CD8-positive, alpha-beta memory T cell (primary cell): Measurements from ENCODE around the gene STUB1. TPM values are rescaled to one million over a fixed set of nuclear protein-coding genes. Genes with fewer than 3 reads are reported as not detected.

Source experiments
- CTCF ChIA-PET: fragments of 350-600 bp; sonication (Branson Sonifier 250); formaldehyde crosslinking; loops from one replicate; lab custom pipeline; 2021; ENCODE audit warnings: antibody characterized with exemption; lab: Charles Lee
- POLR2A ChIA-PET: fragments of 350-600 bp; sonication (Branson Sonifier 250); formaldehyde crosslinking; loops from one replicate; lab custom pipeline; 2021; ENCODE audit warnings: antibody characterized with exemption; lab: Charles Lee
- DNase-seq, 5 donors: peaks; one replicate each; pipeline versions ENCODE4 v3.0.0 to v3.0.0-alpha.2; 2020 to 2022; ENCODE audit warnings: mixed read lengths in 1 of 5
- H3K27ac ChIP-seq: one replicate; pipeline ENCODE4 v1.7.0; 2013; ENCODE audit warnings: low read depth, mild to moderate bottlenecking, low read length, moderate library complexity
- H3K27me3 ChIP-seq: 2 replicates; pipeline ENCODE4 v1.7.0; 2013; ENCODE audit warnings: low read length, mild to moderate bottlenecking; ENCODE audit not compliant: insufficient read depth, poor library complexity, severe bottlenecking
- H3K36me3 ChIP-seq: 2 replicates; pipeline ENCODE4 v1.7.0; 2013; ENCODE audit warnings: mild to moderate bottlenecking, low read length, moderate library complexity; ENCODE audit not compliant: insufficient read depth
- H3K4me1 ChIP-seq: 2 replicates; pipeline ENCODE4 v1.7.0; 2013; ENCODE audit warnings: mild to moderate bottlenecking, low read length, moderate library complexity; ENCODE audit not compliant: insufficient read depth
- H3K4me3 ChIP-seq: 2 replicates; pipeline ENCODE4 v1.7.0; 2013; ENCODE audit warnings: mild to moderate bottlenecking, low read length
- H3K9me3 ChIP-seq: 2 replicates; pipeline ENCODE4 v1.7.0; 2013; ENCODE audit warnings: mild to moderate bottlenecking, low read length
- H3K27ac Mint-ChIP-seq, 8 donors: one replicate each; pipeline ENCODE4 v1.8.0; 2020 to 2021; ENCODE audit warnings: mixed read lengths in 8 of 8, mild to moderate bottlenecking in 6 of 8, inconsistent platforms in 3 of 8, moderate library complexity in 3 of 8
- H3K27me3 Mint-ChIP-seq, 2 donors: one replicate each; pipeline ENCODE4 v1.8.0; 2020 to 2021; ENCODE audit warnings: mixed read lengths in 2 of 2, mild to moderate bottlenecking in 1 of 2, moderate library complexity in 1 of 2
- H3K36me3 Mint-ChIP-seq, 3 donors: one replicate each; pipeline ENCODE4 v1.8.0; 2020 to 2021; ENCODE audit warnings: mixed read lengths in 3 of 3, inconsistent platforms in 1 of 3, mild to moderate bottlenecking in 1 of 3
- H3K4me1 Mint-ChIP-seq, 3 donors: one replicate each; pipeline ENCODE4 v1.8.0; 2020 to 2021; ENCODE audit warnings: mixed read lengths in 3 of 3, inconsistent platforms in 1 of 3, mild to moderate bottlenecking in 1 of 3
- H3K4me3 Mint-ChIP-seq, 7 donors: one replicate each; pipeline ENCODE4 v1.8.0; 2020 to 2021; ENCODE audit warnings: mixed read lengths in 7 of 7, mild to moderate bottlenecking in 6 of 7, moderate library complexity in 4 of 7, inconsistent platforms in 2 of 7
- H3K9me3 Mint-ChIP-seq, 5 donors: one replicate each; pipeline ENCODE4 v1.8.0; 2020 to 2022; ENCODE audit warnings: mixed read lengths in 5 of 5, mild to moderate bottlenecking in 3 of 5, moderate library complexity in 2 of 5, inconsistent platforms in 1 of 5
- polyA plus RNA-seq: library from polyadenylated mRNA; unstranded; fragments of 300-500 nt; fragmentation: Illumina TruSeq; gene quantifications from one replicate; pipeline ENCODE4 v1.2.3, GENCODE V29; 2021
- total RNA-seq, 2 experiments: library from RNA; stranded (reverse); gene quantifications; one replicate each; pipeline ENCODE4 v1.2.3, GENCODE V29; 2021

Gene STUB1
- total and polyA plus RNA-seq, 3 experiments from 2014 or later = 111 to 161 (median 124) TPM

DNA sequence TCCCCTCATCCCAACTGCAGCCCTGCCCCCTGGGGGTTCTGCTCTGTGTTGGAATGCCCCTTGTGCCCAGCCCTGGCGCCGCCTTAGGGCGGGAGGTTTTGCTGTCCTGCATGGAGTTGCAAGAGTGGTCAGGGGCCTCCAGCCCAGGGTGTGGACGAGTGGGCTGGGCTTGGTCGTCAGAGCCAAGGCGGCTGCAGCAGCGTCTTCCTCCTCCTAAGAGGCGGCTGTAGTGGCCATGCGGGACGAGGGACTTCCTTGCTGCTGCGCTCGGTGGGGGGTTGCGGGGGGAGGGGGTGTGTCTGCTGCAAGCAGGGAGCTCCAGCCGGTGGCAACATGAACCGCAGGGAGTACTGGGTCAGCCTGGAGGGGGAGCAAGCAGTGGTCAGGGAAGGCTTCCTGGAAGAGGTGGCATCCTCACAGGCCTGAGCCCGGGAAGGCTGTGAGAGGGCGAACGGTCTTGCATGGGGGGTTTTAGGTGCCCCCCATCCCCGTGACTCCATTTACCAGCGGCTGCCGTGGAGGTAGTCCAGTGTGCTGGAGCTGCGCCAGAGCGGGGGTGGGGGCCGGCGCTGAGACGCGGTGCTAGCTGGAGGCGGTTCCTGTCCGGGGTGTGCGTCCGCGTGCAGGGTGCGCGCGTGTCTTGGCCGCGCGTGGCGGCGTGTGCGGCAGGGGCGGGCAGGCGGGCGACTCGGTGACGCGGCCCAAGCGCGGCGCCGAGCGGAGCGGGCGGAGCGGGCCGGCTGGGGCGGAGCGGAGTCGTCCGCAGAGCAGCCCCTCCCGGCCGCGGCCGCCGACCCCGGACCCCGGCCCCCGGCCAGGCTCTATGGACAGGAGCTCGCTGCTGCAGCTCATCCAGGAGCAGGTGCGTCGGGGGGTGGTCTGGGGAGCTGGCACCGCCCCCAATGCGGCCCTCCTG, 5.0 kb upstream of the STUB1 start, which contains the start of gene RHBDL1:
TSS of gene RHBDL1 (plus strand) at position 704 of the 916 bp plus-strand sequence. CDS start at position 824, 120 bp downstream.
- Mint-ChIP-seq H3K4me1 (peaks cover 5 to 20% (median 6%) of the 10 kb centered on the region in 3 donors), H3K4me3 (peak within 1 kb of the TSS in 5 of 7 donors; percentile 15 to 40 (median 27)), H3K27me3 (peaks cover 0 to 6% of the 10 kb centered on the region in 2 donors), H3K9me3 (no peaks in the 10 kb centered on the region), H3K27ac (no peak within 1 kb of the TSS), H3K36me3 (peaks cover 0 to 30% (median 0%) of the 10 kb centered on the region in 3 donors)
- H3K9me3 ChIP-seq = no peaks in the 10 kb centered on the region
- no peaks in the 10 kb centered on the region for H3K27me3 ChIP-seq
- POLR2A ChIA-PET = interaction anchor here (1.2 kb wide), 1 partner anchor 29 kb away, joined by 3 read pairs; no protein-coding TSS in a partner anchor
- H3K36me3 ChIP-seq = peaks cover 4% of the 10 kb centered on the region
- H3K4me3 ChIP-seq = no peak within 1 kb of the TSS
- no peak within 1 kb of the TSS for H3K27ac ChIP-seq
- CTCF ChIA-PET = interaction anchor here (1.2 to 1.3 kb wide), 2 partner anchors 13 to 66 kb away, joined by 3 read pairs; partner anchors contain the start of gene CIAO3
- no peak for DNase-seq
- peaks cover 10% of the 10 kb centered on the region for H3K4me1 ChIP-seq

DNA sequence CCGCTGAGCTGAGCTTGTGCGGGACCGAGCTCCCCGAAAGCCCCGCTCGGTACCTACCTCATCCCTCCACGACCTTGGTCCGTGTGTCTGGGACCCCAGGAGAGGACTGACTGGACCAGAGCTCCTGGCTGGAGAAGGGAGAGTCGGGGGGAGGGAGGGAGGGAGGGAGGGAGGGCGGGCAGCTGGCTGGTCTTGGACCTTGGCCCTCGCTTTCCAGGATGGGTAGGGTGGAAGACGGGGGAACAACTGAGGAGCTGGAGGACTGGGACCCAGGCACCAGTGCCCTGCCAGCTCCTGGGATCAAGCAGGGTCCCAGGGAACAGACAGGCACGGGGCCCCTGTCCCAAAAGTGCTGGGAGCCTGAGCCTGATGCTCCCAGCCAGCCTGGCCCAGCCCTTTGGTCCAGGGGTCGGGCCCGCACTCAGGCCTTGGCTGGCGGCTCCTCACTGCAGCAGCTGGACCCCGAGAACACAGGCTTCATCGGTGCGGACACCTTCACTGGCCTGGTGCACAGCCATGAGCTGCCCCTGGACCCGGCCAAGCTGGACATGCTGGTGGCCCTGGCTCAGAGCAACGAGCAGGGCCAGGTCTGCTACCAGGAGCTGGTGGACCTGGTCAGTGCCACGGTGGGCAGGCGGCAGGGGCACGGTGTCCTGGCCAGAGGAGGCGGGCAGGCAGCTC, 4.2 kb upstream of the STUB1 start:
- Mint-ChIP-seq H3K9me3 (no peaks in the 10 kb centered on the region), H3K36me3 (peaks cover 0 to 25% (median 0%) of the 10 kb centered on the region in 3 donors), H3K4me3 (no peak overlapping the region), H3K27me3 (peaks cover 0 to 6% of the 10 kb centered on the region in 2 donors), H3K4me1 (peaks cover 5 to 22% (median 8%) of the 10 kb centered on the region in 3 donors), H3K27ac (no peak overlapping the region)
- no peaks in the 10 kb centered on the region for H3K9me3 ChIP-seq
- POLR2A ChIA-PET = interaction anchor here (1.1 to 1.2 kb wide), 2 partner anchors 28 to 32 kb away, joined by 3 read pairs; no protein-coding TSS in a partner anchor
- CTCF ChIA-PET = interaction anchor here (1.2 to 1.3 kb wide), 2 partner anchors 14 to 65 kb away, joined by 3 read pairs; partner anchors contain the start of gene CIAO3
- H3K27me3 ChIP-seq = no peaks in the 10 kb centered on the region
- H3K4me1 ChIP-seq = peaks cover 13% of the 10 kb centered on the region
- no peak for DNase-seq
- H3K36me3 ChIP-seq = peaks cover 4% of the 10 kb centered on the region
- H3K27ac ChIP-seq = no peak overlapping the region
- no peak overlapping the region for H3K4me3 ChIP-seq

DNA sequence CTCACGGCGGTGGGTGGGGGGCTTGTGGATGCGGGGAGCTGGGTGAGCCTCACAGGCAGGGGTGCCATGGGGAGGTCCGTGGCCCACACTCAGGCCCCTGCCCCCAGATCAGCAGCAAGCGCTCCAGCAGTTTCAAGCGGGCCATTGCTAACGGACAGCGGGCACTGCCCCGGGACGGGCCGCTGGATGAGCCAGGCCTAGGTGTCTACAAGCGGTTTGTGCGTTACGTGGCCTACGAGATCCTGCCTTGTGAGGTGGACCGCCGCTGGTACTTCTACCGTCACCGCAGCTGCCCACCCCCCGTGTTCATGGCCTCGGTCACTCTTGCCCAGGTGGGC, 3.7 kb upstream of the STUB1 start:
- Histone ChIP-seq H3K36me3 (peaks cover 5% of the 10 kb centered on the region), H3K27me3 (no peaks in the 10 kb centered on the region), H3K4me1 (peaks cover 18% of the 10 kb centered on the region), H3K9me3 (no peaks in the 10 kb centered on the region), H3K4me3 (no peak overlapping the region), H3K27ac (no peak overlapping the region)
- peak overlapping the region in 1 of 7 donors; percentile 76 for H3K4me3 Mint-ChIP-seq
- ChIA-PET CTCF (interaction anchor here (1.2 to 1.3 kb wide), 2 partner anchors 15 to 64 kb away, joined by 3 read pairs; partner anchors contain the start of gene CIAO3), POLR2A (interaction anchor here (1.1 kb wide), 1 partner anchor 33 kb away, joined by 3 read pairs; no protein-coding TSS in a partner anchor)
- peaks cover 0 to 6% of the 10 kb centered on the region in 2 donors for H3K27me3 Mint-ChIP-seq
- no peaks in the 10 kb centered on the region for H3K9me3 Mint-ChIP-seq
- H3K27ac Mint-ChIP-seq = no peak overlapping the region
- peaks cover 8 to 27% (median 11%) of the 10 kb centered on the region in 3 donors for H3K4me1 Mint-ChIP-seq
- peaks cover 0 to 28% (median 0%) of the 10 kb centered on the region in 3 donors for H3K36me3 Mint-ChIP-seq
- no peak for DNase-seq

DNA sequence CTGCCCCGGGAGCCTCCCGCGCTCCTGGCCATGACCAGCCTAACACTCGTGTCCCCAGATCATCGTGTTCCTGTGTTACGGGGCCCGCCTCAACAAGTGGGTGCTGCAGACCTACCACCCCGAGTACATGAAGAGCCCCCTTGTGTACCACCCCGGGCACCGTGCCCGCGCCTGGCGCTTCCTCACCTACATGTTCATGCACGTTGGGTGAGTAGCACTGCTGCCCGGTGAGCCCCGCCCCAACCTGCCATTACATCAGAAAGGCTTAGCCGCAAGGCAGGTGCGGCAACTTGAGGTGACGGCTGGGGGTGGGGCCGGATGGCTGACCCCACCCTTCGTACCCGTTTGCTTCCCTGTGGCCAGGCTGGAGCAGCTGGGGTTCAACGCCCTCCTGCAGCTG, 3.3 kb upstream of the STUB1 start:
- no peaks in the 10 kb centered on the region for H3K9me3 Mint-ChIP-seq
- CTCF ChIA-PET = interaction anchor here (1.3 kb wide), 1 partner anchor 15 kb away, joined by 3 read pairs; no protein-coding TSS in a partner anchor
- no peak overlapping the region for H3K27ac ChIP-seq

DNA sequence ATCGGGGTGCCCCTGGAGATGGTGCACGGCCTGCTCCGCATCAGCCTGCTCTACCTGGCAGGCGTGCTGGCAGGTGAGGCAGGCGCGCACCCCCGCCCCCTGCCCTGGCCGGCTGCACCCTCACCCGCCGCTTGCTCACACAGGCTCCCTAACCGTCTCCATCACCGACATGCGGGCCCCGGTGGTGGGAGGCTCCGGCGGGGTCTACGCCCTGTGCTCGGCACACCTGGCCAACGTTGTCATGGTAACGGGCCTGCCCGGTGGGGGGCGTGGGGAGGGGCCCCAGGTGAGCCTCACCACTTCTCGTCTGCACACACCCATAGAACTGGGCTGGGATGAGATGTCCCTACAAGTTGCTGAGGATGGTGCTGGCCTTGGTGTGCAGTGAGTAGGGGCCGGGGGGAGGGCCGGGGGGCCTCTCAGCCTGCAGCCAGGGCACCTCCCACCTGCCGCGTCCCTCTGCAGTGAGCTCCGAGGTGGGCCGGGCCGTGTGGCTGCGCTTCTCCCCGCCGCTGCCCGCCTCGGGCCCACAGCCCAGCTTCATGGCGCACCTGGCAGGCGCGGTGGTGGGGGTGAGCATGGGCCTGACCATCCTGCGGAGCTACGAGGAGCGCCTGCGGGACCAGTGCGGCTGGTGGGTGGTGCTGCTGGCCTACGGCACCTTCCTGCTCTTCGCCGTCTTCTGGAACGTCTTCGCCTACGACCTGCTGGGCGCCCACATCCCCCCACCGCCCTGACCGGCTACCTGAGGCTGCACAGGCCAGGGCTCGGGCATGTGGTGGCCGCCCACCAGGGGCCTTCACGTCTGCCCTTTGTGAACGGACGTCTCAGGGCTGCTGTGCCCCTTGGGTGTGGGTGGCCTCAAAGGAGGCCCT, 2.7 kb upstream of the STUB1 start:
- no peaks in the 10 kb centered on the region for H3K9me3 ChIP-seq
- no peaks in the 10 kb centered on the region for H3K27me3 ChIP-seq
- no peak for DNase-seq
- no peak overlapping the region for H3K4me3 ChIP-seq
- CTCF ChIA-PET = no interaction called here
- H3K4me1 ChIP-seq = peaks cover 24% of the 10 kb centered on the region
- Mint-ChIP-seq H3K27ac (no peak overlapping the region), H3K27me3 (peaks cover 0 to 6% of the 10 kb centered on the region in 2 donors), H3K36me3 (peaks cover 0 to 31% (median 2%) of the 10 kb centered on the region in 3 donors), H3K9me3 (no peaks in the 10 kb centered on the region), H3K4me1 (peaks cover 13 to 37% (median 17%) of the 10 kb centered on the region in 3 donors), H3K4me3 (no peak overlapping the region)
- peaks cover 8% of the 10 kb centered on the region for H3K36me3 ChIP-seq
- no peak overlapping the region for H3K27ac ChIP-seq
- POLR2A ChIA-PET = interaction anchor here (1.2 kb wide), 1 partner anchor 9 kb away, joined by 4 read pairs; no protein-coding TSS in a partner anchor

More for the DNA sequence above, 3.3 kb upstream of the STUB1 start:
- peak in 2 of 5 donors; percentile 38 to 70 for DNase-seq
- Mint-ChIP-seq H3K27me3 (peaks cover 0 to 6% of the 10 kb centered on the region in 2 donors), H3K4me3 (peak overlapping the region in 3 of 7 donors; percentile 8 to 76 (median 39)), H3K27ac (no peak overlapping the region), H3K4me1 (peaks cover 12 to 31% (median 15%) of the 10 kb centered on the region in 3 donors), H3K36me3 (peaks cover 0 to 29% (median 0%) of the 10 kb centered on the region in 3 donors)
- Histone ChIP-seq H3K27me3 (no peaks in the 10 kb centered on the region), H3K4me3 (no peak overlapping the region), H3K4me1 (peaks cover 22% of the 10 kb centered on the region), H3K9me3 (no peaks in the 10 kb centered on the region), H3K36me3 (peaks cover 9% of the 10 kb centered on the region)
- POLR2A ChIA-PET = interaction anchor here (1.1 kb wide), 1 partner anchor 33 kb away, joined by 3 read pairs; no protein-coding TSS in a partner anchor

DNA sequence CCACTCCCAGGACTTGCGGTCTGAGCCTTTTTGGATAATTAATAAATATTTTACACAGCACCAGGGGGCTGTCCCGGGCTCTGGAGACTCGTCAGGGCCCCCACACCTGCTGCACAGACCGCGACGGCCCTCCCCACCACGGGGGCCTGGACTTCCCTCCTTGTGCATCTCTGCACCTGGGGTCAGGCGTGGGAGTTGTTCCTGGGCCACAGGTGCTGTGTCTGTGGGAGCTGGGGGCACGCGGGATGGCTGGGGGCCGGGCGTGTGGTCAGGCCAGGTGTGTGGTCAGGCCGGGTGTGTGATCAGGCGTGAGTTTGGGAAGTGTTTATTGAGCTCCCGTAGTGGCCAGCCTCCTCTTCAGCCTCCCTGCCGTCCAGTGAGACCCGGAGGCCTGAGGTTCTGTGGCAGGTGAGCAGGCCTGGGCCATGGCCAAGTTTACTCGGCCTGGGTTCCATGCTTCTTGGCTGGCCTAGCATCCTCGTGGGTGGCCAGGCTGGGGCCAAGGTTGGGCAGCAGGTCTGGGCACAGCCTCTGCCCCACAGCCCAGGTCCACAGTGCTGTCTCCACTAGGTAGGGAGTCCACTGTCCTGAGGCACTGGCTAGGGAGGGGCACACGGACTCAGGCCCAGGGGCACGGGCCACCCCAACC, 1.9 kb upstream of the STUB1 start:
- peaks cover 8% of the 10 kb centered on the region for H3K36me3 ChIP-seq
- no peak overlapping the region for H3K4me3 ChIP-seq
- no peaks in the 10 kb centered on the region for H3K9me3 Mint-ChIP-seq
- CTCF ChIA-PET = interaction anchor here (1.3 kb wide), 1 partner anchor 11 kb away, joined by 7 read pairs; the partner anchor contains the start of gene RHOT2
- peaks cover 0 to 28% (median 3%) of the 10 kb centered on the region in 3 donors for H3K36me3 Mint-ChIP-seq
- peak overlapping the region in 1 of 8 donors; percentile 79 for H3K27ac Mint-ChIP-seq
- DNase-seq = no peak
- H3K9me3 ChIP-seq = no peaks in the 10 kb centered on the region
- H3K27ac ChIP-seq = no peak overlapping the region
- H3K27me3 Mint-ChIP-seq = peaks cover 0 to 6% of the 10 kb centered on the region in 2 donors
- H3K4me1 Mint-ChIP-seq = peaks cover 13 to 45% (median 20%) of the 10 kb centered on the region in 3 donors
- POLR2A ChIA-PET = interaction anchor here (1.1 to 1.2 kb wide), 2 partner anchors 9 to 17 kb away, joined by 4 to 5 read pairs; no protein-coding TSS in a partner anchor
- peak overlapping the region in 2 of 7 donors; percentile 35 to 92 for H3K4me3 Mint-ChIP-seq
- H3K4me1 ChIP-seq = peaks cover 28% of the 10 kb centered on the region
- no peaks in the 10 kb centered on the region for H3K27me3 ChIP-seq
